HG03139 (cell line): ENCODE results near the gene CPNE8.

Source experiments
- ATAC-seq: cut with Tn5 transposase; IDR thresholded peaks from one replicate; pipeline ENCODE4 v1.9.1; 2021; ENCODE audit not compliant: unreplicated experiment

CPNE8 gene

GRCh38 chr12:38838056-38838850, 67.1 kb downstream of the CPNE8 start:
- ATAC-seq, result no peak

- no peak for ATAC-seq
Measured at GRCh38 chr12:38831715-38832114, 73.7 kb downstream of the CPNE8 start.

GRCh38 chr12:38825006-38825405, 80.4 kb downstream of the CPNE8 start:
- ATAC-seq, result no peak

DNA sequence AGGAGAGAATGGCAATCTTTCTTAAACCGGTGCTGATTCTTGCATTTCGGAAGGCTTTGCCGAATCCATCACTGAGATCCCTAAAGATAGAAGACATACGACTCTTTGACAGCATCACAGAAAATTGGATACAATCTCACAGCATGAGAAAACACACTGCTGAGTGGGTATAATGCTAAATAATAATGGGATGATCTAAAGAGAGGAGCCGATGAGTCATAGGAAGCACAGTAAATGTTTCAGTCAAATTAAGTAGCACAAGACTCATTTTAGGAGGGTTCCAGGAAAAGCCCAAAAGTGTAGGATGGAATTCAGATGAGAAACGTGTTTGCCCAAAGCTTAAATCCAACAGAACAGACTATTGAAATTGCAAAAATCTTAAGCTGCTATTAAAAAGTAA, 81.7 kb downstream of the CPNE8 start:
- ATAC-seq, result no peak

GRCh38 chr12:38823314-38823713, 82.1 kb downstream of the CPNE8 start:
- no peak for ATAC-seq

GRCh38 chr12:38817942-38818341, 87.4 kb downstream of the CPNE8 start:
- ATAC-seq, result no peak

- ATAC-seq, result no peak
Measured at GRCh38 chr12:38813923-38814322, 91.5 kb downstream of the CPNE8 start.

- no peak for ATAC-seq
Measured at GRCh38 chr12:38811814-38812356, 93.5 kb downstream of the CPNE8 start.

GRCh38 chr12:38809832-38810231, 95.6 kb downstream of the CPNE8 start:
- ATAC-seq, result no peak

DNA sequence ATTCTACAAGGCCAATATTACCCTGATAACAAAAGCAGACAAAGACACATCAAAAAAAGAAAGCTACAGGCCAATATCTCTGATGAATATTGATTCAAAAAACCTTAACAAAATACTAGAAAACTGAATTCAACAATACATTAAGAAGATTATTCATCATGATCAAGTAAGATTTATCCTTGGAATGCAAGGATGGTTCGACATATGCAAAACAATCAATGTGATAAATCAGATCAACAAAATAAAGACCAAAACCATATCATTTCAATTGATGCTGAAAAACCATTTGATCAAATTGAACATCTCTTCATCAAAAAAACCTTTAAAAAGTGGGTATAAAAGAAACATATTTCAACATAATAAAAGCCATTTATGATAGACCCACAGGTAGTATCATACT, 117.3 kb downstream of the CPNE8 start:
- no peak for ATAC-seq

DNA sequence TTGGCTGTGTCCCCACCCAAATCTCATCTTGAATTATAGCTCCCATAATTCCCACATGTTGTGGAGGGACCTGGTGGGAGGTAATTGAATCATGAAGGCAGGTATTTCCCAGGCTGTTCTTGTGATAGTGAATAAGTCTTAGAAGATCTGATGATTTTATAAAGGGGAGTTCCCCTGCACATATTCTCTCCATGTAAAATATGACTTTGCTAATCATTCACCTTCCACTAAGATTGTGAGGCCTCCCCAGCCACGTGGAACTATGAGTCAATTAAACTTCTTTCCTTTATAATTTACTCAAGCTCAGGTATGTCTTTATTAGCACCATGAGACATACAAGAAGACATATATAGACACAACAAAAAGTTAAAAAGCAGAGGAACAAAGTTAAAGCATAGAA, 120.0 kb downstream of the CPNE8 start:
- ATAC-seq, result no peak

DNA sequence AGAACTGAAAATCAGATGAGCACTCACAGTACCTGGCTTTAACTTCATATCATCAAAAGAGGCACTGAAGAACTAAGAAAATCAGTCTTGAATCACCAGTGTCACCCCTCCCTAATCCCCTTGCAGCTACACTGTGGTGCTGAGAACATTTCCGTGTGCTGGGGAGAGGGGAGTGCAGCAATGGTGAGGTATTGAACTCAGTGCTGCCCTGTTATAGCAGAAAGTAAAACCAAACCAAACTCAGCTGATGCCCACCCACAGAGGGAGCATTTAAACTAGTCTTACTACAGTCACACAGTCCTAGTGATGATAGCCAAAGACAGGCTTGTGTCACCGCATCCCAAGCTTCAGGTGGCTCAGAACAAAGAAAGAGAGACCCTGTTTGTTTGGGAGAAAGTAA, 122.1 kb downstream of the CPNE8 start:
- no peak for ATAC-seq

GRCh38 chr12:38782359-38782758, 123.0 kb downstream of the CPNE8 start:
- no peak for ATAC-seq

GRCh38 chr12:38776647-38777046, 128.7 kb downstream of the CPNE8 start:
- ATAC-seq, result no peak

GRCh38 chr12:38775457-38775856, 129.9 kb downstream of the CPNE8 start:
- peak; percentile 83 for ATAC-seq

DNA sequence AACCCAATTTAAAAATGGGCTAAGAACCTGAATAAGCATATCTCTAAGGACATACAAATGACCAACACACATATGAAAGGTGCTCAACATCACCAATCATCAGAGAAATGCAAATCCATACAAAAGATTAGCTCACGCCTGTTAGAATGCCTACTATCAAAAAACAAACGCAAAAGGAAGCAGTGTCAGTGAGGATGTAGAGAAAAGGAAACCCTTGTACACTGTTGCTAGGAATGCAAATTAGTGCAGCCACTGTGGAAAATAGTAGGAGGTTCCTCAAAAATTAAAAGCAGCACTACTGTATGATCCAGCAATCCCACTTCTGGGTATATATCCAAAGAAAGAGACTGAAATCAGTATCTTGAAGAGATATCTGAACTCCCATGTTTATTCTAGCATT, 133.0 kb downstream of the CPNE8 start:
- ATAC-seq, result no peak

DNA sequence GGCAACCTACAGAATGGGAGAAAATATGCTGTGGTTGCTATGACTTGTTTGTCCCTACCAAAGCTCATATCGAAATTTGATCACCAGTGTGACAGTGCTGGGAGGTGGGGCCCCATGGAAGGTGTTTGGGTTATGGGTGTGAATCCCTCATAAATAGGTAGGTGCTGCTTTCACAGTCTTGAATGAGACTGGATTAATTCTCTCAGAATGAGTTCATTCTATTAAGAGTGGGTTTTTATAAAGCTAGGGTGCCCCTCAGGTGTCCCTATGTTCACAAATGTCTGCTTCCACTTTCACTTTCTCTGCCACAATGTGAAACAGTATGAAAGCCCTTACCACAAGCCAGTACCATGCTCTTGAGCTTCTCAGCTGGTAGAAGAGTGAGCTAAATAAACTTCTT, 133.5 kb downstream of the CPNE8 start:
- ATAC-seq, result peak; percentile 77

DNA sequence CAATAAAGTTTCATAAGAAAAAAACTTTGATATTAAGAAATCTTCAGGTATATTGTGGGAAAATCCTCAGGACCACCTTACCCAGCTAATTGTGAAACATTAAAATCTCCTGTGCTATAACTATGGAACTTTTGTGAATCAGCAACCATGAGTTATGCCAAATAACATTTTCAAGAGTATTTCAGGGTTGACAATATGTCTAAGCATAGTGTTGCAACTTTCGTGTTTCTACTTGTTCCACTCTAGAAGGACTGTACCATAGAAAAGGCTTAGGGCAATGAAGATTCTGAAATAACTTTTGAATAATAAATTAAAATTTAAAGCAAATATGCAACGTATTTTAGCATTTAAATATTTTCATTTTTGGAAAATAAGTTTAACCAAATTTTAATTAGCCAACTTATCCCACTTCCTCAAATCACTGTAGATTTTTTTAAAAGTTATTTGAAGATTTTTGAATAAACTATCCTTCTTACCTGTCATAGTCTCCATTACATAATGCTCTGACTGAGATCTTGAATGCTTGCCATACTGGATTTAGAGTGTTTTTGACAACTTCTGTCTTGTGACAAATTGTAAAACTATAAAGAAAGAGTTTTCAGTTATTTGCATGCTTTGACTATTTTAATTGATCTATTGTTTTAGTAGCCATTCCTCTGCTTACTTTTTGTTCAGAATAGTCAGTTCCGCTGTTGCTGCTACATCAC, 143.6 kb downstream of the CPNE8 start:
- no peak for ATAC-seq

GRCh38 chr12:38761111-38761510, 144.3 kb downstream of the CPNE8 start:
- no peak for ATAC-seq

GRCh38 chr12:38759621-38760020, 145.8 kb downstream of the CPNE8 start:
- no peak for ATAC-seq

DNA sequence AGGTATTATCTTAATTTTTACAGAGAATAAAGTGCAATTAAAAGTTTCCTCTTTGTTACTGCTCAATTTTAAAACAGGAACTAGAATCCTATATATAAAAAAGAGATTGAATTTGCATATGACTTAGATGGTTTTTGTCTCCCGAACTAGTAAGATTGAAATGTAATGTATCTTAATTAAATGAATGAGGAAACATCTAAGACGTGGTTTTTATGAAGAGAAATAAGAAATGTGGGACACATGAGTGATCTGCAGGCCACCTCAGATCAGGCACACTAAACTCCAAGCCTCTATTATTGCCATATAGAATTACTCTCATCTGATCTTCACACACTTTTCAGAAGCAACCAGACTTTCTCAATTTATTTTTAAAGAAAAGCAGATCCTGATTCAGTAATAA, 158.6 kb downstream of the CPNE8 start:
- ATAC-seq, result no peak

DNA sequence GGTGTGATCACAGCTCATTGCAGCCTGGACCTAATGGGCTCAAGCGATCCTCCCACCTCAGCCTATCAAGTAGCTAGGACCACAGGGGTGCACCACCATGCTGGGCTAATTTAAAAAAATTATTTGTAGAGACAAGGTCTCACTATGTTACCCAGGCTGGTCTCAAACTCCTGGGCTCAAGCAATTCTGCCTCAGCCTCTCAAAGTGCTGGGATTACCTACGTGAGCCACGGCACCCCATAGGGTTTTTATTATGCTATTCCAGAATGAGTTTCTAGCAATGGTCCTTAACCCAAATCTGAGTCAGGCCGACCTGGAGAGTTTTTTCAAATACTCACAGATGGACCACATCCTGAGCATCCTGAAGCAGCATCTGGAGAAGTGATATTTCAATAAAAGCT, 159.8 kb downstream of the CPNE8 start:
- no peak for ATAC-seq
